ENCODE measurements around the gene IPCEF1. TPM values are rescaled to one million over a fixed set of nuclear protein-coding genes. Genes with fewer than 3 reads are reported as not detected.

Gene IPCEF1
- total and polyA plus RNA-seq, 2 of the 8 experiments (the other 6 are each of a cell fraction or from before 2014, with no cell fraction given): 0.41 to 0.78 TPM

- no peak for TF ChIP-seq CTBP2 (IDR thresholded peaks at IDR 0.05; ENCODE audit: borderline replicate concordance, insufficient read depth, insufficient read length, low read length)
- TF ChIP-seq CTCF (IDR thresholded peaks at IDR 0.05; ENCODE audit: control extremely low read depth in 1 of 3, insufficient read depth in 1 of 3, low read depth in 1 of 3, low read length in 3 of 3): no peak
- no peak for TF ChIP-seq ATF2 (IDR thresholded peaks at IDR 0.05; ENCODE audit: low read length)
- TF ChIP-seq TBP (IDR thresholded peaks at IDR 0.05; ENCODE audit: low read depth, low read length): no peak
Observed at GRCh38 chr6:154394571-154394970, 38.0 kb upstream of the IPCEF1 start (continued).
